Common myeloid progenitor, CD34-positive (primary cell): ENCODE measurements around the gene CHAF1A.

Experiments used
- CTCF ChIA-PET: fragments of 350-600 bp; sonication (Branson Sonifier 250); formaldehyde crosslinking; loops from one replicate; lab custom pipeline; 2021; ENCODE audit warnings: antibody characterized with exemption; lab: Charles Lee
- POLR2A ChIA-PET: fragments of 350-600 bp; sonication (Branson Sonifier 250); formaldehyde crosslinking; loops from one replicate; lab custom pipeline; 2021; ENCODE audit warnings: antibody characterized with exemption; lab: Charles Lee
- DNase-seq, 3 donors: peaks; one replicate each; pipeline versions ENCODE4 v3.0.0 to v3.0.0-alpha.2; 2013
- H3K27ac ChIP-seq, 2 experiments: 1 replicate in 1 of 2; 2 replicates in 1 of 2; pipeline ENCODE4 v1.7.0; 2013; ENCODE audit warnings: inconsistent platforms in 2 of 2, low read length in 2 of 2, mild to moderate bottlenecking in 2 of 2, low read depth in 1 of 2, moderate library complexity in 1 of 2; ENCODE audit not compliant: severe bottlenecking in 2 of 2, insufficient read depth in 1 of 2, poor library complexity in 1 of 2
- H3K27me3 ChIP-seq, 5 experiments: replicated peaks in 2 of 5; 1 replicate in 3 of 5; 2 replicates in 2 of 5; pipeline versions ENCODE4 v1.6.1 to v1.7.0; 2013; ENCODE audit warnings: low read length in 4 of 5, mild to moderate bottlenecking in 2 of 5, moderate library complexity in 2 of 5, inconsistent platforms in 1 of 5; ENCODE audit not compliant: insufficient read depth in 5 of 5, control insufficient read depth in 4 of 5
- H3K36me3 ChIP-seq, 4 experiments: 1 replicate in 2 of 4; 2 replicates in 2 of 4; pipeline versions ENCODE4 v1.6.1 to v1.7.0; 2013; ENCODE audit warnings: low read length in 3 of 4, control low read depth in 1 of 4, mild to moderate bottlenecking in 1 of 4; ENCODE audit not compliant: control insufficient read depth in 4 of 4, insufficient read depth in 4 of 4
- H3K4me1 ChIP-seq, 4 experiments: 1 replicate in 3 of 4; 2 replicates in 1 of 4; pipeline versions ENCODE4 v1.6.1 to v1.7.1; 2013; ENCODE audit warnings: low read length in 3 of 4, mild to moderate bottlenecking in 3 of 4, control low read depth in 1 of 4, inconsistent platforms in 1 of 4, moderate library complexity in 1 of 4; ENCODE audit not compliant: control insufficient read depth in 4 of 4, insufficient read depth in 4 of 4; ENCODE audit errors: control extremely low read depth in 1 of 4
- H3K4me3 ChIP-seq, 7 experiments: 1 replicate in 4 of 7; 2 replicates in 3 of 7; pipeline versions ENCODE4 v1.5.1 to v1.7.0; 2013; ENCODE audit warnings: mild to moderate bottlenecking in 7 of 7, low read length in 6 of 7, moderate library complexity in 6 of 7, inconsistent platforms in 2 of 7, low read depth in 2 of 7, control low read depth in 1 of 7; ENCODE audit not compliant: insufficient read depth in 4 of 7, control insufficient read depth in 1 of 7; ENCODE audit errors: extremely low read depth in 1 of 7
- H3K9me3 ChIP-seq, 5 experiments: 1 replicate in 4 of 5; 2 replicates in 1 of 5; pipeline versions ENCODE4 v1.6.1 to v1.7.1; 2013; ENCODE audit warnings: low read length in 4 of 5, mild to moderate bottlenecking in 2 of 5, inconsistent platforms in 1 of 5, low read depth in 1 of 5, moderate library complexity in 1 of 5; ENCODE audit not compliant: control insufficient read depth in 4 of 5, insufficient read depth in 2 of 5; ENCODE audit errors: control extremely low read depth in 1 of 5
- WGBS: methylation state at CpG from one replicate; pipeline ENCODE4 v1.1.5; 2013; ENCODE audit not compliant: insufficient coverage; 5-methylcytosine and 5-hydroxymethylcytosine counted together

Gene CHAF1A

DNA sequence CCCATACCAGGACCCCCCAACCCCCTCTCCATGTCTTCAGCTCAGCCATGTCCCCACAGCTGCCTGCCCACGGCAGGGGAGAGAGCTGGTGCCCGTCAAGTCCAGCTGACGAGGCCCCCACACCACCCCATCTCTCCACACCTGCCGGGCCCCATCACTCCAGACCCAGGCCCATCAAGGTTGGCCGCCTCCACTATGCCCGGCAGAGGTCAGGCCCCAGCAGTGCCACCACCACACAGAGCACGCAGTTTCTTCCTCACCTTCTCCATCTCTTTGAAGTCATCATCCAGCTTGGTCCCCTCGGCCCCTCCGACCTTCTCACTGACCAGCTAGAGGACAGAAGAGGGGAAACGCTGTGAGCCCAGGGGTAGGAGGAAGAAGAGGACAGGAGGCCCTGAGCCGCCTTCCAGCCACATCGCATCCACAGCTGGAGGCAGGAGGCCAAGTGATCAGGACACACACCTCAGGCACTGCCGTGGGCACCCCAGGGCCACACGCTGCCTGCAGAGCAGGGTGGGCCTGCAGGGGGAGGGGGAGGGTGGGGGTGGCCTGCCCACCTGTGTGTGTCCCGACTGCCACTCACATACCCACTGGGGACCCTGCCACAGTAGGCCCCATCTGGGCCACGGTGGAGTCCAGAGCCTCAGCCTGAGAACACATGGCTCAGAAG is 35.6 kb upstream of the CHAF1A start:
- ChIA-PET POLR2A (no interaction called here), CTCF (interaction anchor here (1.2 to 5.1 kb wide), 3 partner anchors 10 to 34 kb away, joined by 3 to 23 read pairs (median 4); partner anchors contain the start of genes CHAF1A and SH3GL1)
- Histone ChIP-seq H3K4me3 (no peak overlapping the region), H3K27me3 (no peaks in the 10 kb centered on the region), H3K4me1 (peaks cover 0 to 36% (median 29%) of the 10 kb centered on the region in 4 experiments), H3K9me3 (no peaks in the 10 kb centered on the region), H3K36me3 (peaks cover 3 to 61% (median 34%) of the 10 kb centered on the region in 4 experiments), H3K27ac (no peak overlapping the region)
- WGBS, result 93% methylated on average over 9 of the region's 16 CpGs
- DNase-seq, result no peak

DNA sequence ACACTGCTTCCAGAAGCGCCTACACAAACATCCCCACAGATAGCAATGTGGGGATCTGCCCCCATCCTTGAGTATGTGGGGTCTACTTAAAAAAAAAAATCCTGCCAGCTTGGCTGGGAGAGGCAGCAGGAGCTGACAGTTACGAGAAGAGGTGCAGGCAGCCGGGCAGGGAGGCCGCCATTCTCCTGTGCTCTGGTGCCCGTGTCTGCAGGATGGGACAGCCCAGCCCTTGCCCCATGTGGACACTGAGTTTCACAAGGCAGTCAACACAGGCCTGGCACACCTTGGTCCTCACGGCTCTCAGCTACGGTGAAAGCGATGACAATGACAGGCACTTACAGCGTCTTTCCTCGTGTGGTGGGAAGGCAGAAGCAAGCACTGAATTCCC is 35.1 kb upstream of the CHAF1A start:
- H3K27me3 ChIP-seq, result no peaks in the 10 kb centered on the region
- H3K27ac ChIP-seq, result no peak overlapping the region
- POLR2A ChIA-PET, result no interaction called here
- CTCF ChIA-PET, result interaction anchor here (1.2 to 5.1 kb wide), 3 partner anchors 9 to 34 kb away, joined by 3 to 23 read pairs (median 4); partner anchors contain the start of genes CHAF1A and SH3GL1
- no peaks in the 10 kb centered on the region for H3K9me3 ChIP-seq
- 96% methylated on average over 10 of the region's 10 CpGs for WGBS
- H3K4me3 ChIP-seq, result no peak overlapping the region
- DNase-seq, result no peak
- peaks cover 3 to 57% (median 29%) of the 10 kb centered on the region in 4 experiments for H3K36me3 ChIP-seq
- H3K4me1 ChIP-seq, result peaks cover 0 to 42% (median 29%) of the 10 kb centered on the region in 4 experiments

GRCh38 chr19:4367781-4368127 is 34.7 kb upstream of the CHAF1A start:
- POLR2A ChIA-PET, result no interaction called here
- Histone ChIP-seq H3K4me3 (no peak overlapping the region), H3K9me3 (no peaks in the 10 kb centered on the region), H3K27me3 (no peaks in the 10 kb centered on the region), H3K4me1 (peaks cover 0 to 46% (median 29%) of the 10 kb centered on the region in 4 experiments), H3K36me3 (peaks cover 3 to 53% (median 27%) of the 10 kb centered on the region in 4 experiments), H3K27ac (no peak overlapping the region)
- no peak for DNase-seq
- 97% methylated on average over 13 of the region's 13 CpGs for WGBS
- CTCF ChIA-PET, result interaction anchor here (1.2 to 5.1 kb wide), 2 partner anchors 24 to 33 kb away, joined by 3 to 23 read pairs; partner anchors contain the start of genes CHAF1A and SH3GL1

GRCh38 chr19:4368128-4368820 is 34.2 kb upstream of the CHAF1A start:
- Histone ChIP-seq H3K4me1 (peaks cover 0 to 50% (median 29%) of the 10 kb centered on the region in 4 experiments), H3K27me3 (no peaks in the 10 kb centered on the region), H3K9me3 (no peaks in the 10 kb centered on the region), H3K36me3 (peaks cover 3 to 47% (median 23%) of the 10 kb centered on the region in 4 experiments), H3K4me3 (no peak overlapping the region), H3K27ac (no peak overlapping the region)
- CTCF ChIA-PET, result interaction anchor here (1.2 to 5.1 kb wide), 2 partner anchors 23 to 33 kb away, joined by 3 to 23 read pairs; partner anchors contain the start of genes CHAF1A and SH3GL1
- 93% methylated on average over 15 of the region's 19 CpGs for WGBS
- POLR2A ChIA-PET, result no interaction called here
- no peak for DNase-seq

DNA sequence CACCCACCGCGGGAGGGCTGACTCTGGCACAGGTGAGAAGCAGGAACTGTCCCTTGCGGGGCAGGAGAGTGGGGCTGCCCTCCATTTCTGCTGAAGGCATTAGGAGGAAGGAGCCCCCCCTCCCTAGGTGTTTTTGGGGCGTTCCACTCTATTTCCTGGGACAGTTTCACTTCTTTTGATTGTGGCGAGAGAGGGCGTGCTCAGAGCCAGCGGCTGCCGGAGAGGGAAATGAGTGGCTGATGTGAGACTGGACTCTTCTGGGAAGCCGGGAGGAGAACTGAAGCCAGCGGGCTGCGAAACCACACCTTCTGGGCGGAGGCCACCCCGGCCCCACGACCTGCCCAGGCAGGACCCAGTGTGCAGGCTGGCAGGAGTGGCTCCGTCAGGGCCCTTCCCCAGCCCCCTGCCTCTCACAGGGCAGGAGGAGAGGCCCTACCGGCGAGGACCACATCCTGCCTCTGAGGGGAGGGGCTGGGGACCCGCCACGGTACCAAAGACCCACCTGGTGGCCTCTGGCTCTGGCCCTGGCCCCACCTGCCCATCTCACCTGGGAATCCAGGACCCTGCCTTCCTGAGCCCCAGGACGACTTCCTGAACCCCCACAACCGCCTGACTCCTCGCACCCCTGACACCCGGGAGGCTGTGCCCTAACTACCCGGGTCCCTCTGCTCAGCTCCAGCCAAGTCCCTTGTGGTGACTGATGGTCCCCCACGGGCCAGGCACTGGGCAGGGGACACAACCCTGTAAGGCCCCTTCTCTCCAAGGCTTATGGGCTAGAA is 33.1 kb upstream of the CHAF1A start:
- Histone ChIP-seq H3K4me1 (peaks cover 0 to 60% (median 37%) of the 10 kb centered on the region in 4 experiments), H3K27me3 (no peaks in the 10 kb centered on the region), H3K9me3 (no peaks in the 10 kb centered on the region), H3K27ac (peak overlapping the region in 1 of 2 experiments; percentile 49), H3K36me3 (peaks cover 3 to 37% (median 15%) of the 10 kb centered on the region in 4 experiments), H3K4me3 (peak overlapping the region in 6 of 7 experiments; percentile 38 to 74 (median 52))
- ChIA-PET CTCF (interaction anchor here (1.0 to 5.1 kb wide), 11 partner anchors 7 to 45 kb away, joined by 3 to 23 read pairs (median 3); partner anchors contain the start of genes CHAF1A and SH3GL1), POLR2A (interaction anchor here (0.6 to 1.3 kb wide), 3 partner anchors 30 to 88 kb away, joined by 3 to 4 read pairs (median 3); partner anchors contain the start of genes SH3GL1 and UBXN6)
- peak; percentile 32 to 62 (median 51) for DNase-seq
- 2% methylated on average over 11 of the region's 25 CpGs for WGBS

DNA sequence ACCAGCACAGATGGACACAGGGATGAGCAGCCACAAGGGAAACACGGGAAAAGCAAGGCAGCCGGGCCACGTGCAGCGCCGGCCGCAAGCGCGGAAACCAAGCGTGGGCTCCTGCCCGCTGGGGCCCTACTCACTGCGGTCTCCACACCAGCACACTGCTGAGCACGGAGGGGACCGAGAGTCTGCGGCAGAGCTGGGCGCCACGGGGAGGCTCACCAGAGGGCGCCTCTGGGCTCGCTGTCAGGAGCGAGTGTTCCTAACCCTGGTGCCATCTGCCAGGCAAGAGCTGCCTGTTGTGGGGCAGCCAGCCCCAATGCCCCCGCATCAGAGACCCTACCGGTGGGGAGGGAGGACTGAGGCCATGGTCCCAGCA is 32.6 kb upstream of the CHAF1A start:
- H3K27me3 ChIP-seq, result no peaks in the 10 kb centered on the region
- no peaks in the 10 kb centered on the region for H3K9me3 ChIP-seq
- peaks cover 3 to 35% (median 15%) of the 10 kb centered on the region in 4 experiments for H3K36me3 ChIP-seq
- H3K4me3 ChIP-seq, result peak overlapping the region in 6 of 7 experiments; percentile 16 to 74 (median 44)
- ChIA-PET CTCF (interaction anchor here (1.0 to 1.5 kb wide), 12 partner anchors 8 to 45 kb away, joined by 3 to 6 read pairs (median 4); no protein-coding TSS in a partner anchor), POLR2A (interaction anchor here (0.5 to 1.3 kb wide), 4 partner anchors 8 to 88 kb away, joined by 3 to 4 read pairs (median 3); partner anchors contain the start of genes SH3GL1 and UBXN6)
- peaks cover 0 to 66% (median 43%) of the 10 kb centered on the region in 4 experiments for H3K4me1 ChIP-seq
- H3K27ac ChIP-seq, result peak overlapping the region in 1 of 2 experiments; percentile 49
- 0% methylated on average over 21 of the region's 21 CpGs for WGBS
- DNase-seq, result peak; percentile 73 to 77 (median 73)
